ENCODE measurements around the gene OTOP2. TPM values are rescaled to one million over a fixed set of nuclear protein-coding genes. Genes with fewer than 3 reads are reported as not detected.

OTOP2 gene
- total RNA-seq, 2 donors from 2014 or later = not detected

- no peaks in the 10 kb centered on the region for H3K27me3 ChIP-seq
- TF ChIP-seq, protein P1, sequence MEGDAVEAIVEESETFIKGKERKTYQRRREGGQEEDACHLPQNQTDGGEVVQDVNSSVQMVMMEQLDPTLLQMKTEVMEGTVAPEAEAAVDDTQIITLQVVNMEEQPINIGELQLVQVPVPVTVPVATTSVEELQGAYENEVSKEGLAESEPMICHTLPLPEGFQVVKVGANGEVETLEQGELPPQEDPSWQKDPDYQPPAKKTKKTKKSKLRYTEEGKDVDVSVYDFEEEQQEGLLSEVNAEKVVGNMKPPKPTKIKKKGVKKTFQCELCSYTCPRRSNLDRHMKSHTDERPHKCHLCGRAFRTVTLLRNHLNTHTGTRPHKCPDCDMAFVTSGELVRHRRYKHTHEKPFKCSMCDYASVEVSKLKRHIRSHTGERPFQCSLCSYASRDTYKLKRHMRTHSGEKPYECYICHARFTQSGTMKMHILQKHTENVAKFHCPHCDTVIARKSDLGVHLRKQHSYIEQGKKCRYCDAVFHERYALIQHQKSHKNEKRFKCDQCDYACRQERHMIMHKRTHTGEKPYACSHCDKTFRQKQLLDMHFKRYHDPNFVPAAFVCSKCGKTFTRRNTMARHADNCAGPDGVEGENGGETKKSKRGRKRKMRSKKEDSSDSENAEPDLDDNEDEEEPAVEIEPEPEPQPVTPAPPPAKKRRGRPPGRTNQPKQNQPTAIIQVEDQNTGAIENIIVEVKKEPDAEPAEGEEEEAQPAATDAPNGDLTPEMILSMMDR (IDR thresholded peaks at IDR 0.05) = no peak
- H3K27ac ChIP-seq = no peak overlapping the region
- DNase-seq (ENCODE audit: low spot score) = no peak
- H3K9me3 ChIP-seq = no peaks in the 10 kb centered on the region
- H3K4me3 ChIP-seq = no peak overlapping the region
- peaks cover 0 to 27% of the 10 kb centered on the region in 2 donors for H3K4me1 ChIP-seq
- no peaks in the 10 kb centered on the region for H3K36me3 ChIP-seq
Measured at GRCh38 chr17:74877592-74878548, 46.2 kb upstream of the OTOP2 start.

- H3K4me3 ChIP-seq = no peak overlapping the region
- H3K4me1 ChIP-seq = peaks cover 0 to 26% of the 10 kb centered on the region in 2 donors
- H3K27me3 ChIP-seq = no peaks in the 10 kb centered on the region
- H3K27ac ChIP-seq = no peak overlapping the region
- no peak for DNase-seq (ENCODE audit: low spot score)
- no peaks in the 10 kb centered on the region for H3K9me3 ChIP-seq
- no peaks in the 10 kb centered on the region for H3K36me3 ChIP-seq
- TF ChIP-seq, protein P1 (IDR thresholded peaks at IDR 0.05) = no peak
Measured at GRCh38 chr17:74878658-74879057, 45.4 kb upstream of the OTOP2 start.

- peaks cover 0 to 19% of the 10 kb centered on the region in 2 donors for H3K4me1 ChIP-seq
- no peak for DNase-seq (ENCODE audit: low spot score)
- H3K4me3 ChIP-seq = no peak overlapping the region
Measured at GRCh38 chr17:74879308-74879707, 44.8 kb upstream of the OTOP2 start.

DNA sequence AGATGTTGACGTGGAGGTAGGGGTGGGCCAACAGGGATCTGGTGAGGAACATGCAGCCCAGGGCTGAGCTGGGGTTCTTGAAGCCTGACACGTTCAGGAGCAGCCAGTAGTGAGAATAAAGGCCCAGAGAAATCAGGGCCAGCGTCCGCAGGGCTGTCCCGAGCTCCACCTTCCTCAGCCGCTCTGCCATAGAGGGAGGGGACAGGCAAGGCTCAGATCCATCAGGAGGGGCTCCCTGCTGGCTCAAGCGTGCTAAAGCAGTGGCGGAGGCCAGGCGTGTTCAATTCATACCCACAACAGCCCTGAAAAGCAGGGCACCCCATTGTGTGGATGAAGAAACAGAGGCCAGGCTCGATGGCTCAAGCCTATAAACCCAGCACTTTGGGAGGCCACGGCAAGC lies 43.0 kb upstream of the OTOP2 start:
- TF ChIP-seq, protein P1 (IDR thresholded peaks at IDR 0.05) = no peak
- Histone ChIP-seq H3K36me3 (no peaks in the 10 kb centered on the region), H3K27ac (no peak overlapping the region), H3K4me3 (no peak overlapping the region), H3K27me3 (no peaks in the 10 kb centered on the region), H3K9me3 (no peaks in the 10 kb centered on the region), H3K4me1 (peaks cover 0 to 19% of the 10 kb centered on the region in 2 donors)
- no peak for DNase-seq (ENCODE audit: low spot score)

More at GRCh38 chr17:74879308-74879707, 44.8 kb upstream of the OTOP2 start:
- no peaks in the 10 kb centered on the region for H3K9me3 ChIP-seq
- no peaks in the 10 kb centered on the region for H3K27me3 ChIP-seq
- no peaks in the 10 kb centered on the region for H3K36me3 ChIP-seq
- TF ChIP-seq, protein P1 (IDR thresholded peaks at IDR 0.05) = no peak
- H3K27ac ChIP-seq = no peak overlapping the region

DNA sequence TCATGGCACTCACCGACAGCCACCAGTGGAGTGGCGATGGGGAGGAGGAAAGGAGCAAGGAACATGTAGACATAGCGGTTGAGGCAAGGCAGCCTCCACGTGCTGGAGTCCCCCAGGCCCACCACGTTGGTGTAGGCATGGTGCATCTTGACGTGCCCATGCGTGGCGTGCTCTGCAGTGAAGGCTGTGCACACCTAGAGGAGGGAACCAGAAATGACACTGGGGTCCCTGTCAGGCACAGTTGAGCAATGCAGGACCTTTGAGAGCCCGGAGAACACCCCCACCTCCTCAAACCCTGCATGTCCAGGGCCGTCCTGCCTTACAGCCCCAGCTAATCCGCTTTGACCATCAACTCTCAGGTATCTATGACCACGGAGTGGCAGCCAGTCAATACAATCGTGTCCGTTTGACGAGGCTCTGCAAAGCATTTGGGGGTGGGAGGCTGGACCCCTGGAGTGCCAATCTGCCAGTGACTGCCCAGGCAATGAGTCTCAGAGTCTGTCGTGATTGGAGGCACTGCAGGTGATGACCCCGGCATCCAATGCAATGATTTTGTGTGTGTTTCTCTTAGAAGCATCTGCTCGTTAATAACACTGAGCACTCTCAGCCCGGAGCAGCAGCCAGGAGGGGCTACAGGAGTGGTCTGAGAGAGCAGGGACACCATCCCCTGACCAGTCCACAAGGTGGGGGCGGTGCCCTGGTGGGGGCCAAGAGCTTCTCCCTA lies 41.4 kb upstream of the OTOP2 start:
- TF ChIP-seq, protein P1 (IDR thresholded peaks at IDR 0.05) = no peak
- Histone ChIP-seq H3K36me3 (no peaks in the 10 kb centered on the region), H3K4me1 (peaks cover 0 to 11% of the 10 kb centered on the region in 2 donors), H3K27ac (no peak overlapping the region), H3K4me3 (no peak overlapping the region), H3K9me3 (no peaks in the 10 kb centered on the region), H3K27me3 (no peaks in the 10 kb centered on the region)
- no peak for DNase-seq (ENCODE audit: low spot score)
